Right lobe of liver (tissue), 6 donors: ENCODE measurements around the gene TM9SF3. TPM values are rescaled to one million over a fixed set of nuclear protein-coding genes. Genes with fewer than 3 reads are reported as not detected.

Experiments used
- ATAC-seq, 4 donors: fragments of 200-7000 bp; cut with Tn5 transposase; one replicate each; pipeline ENCODE4 v1.9.1; 2020; ENCODE audit warnings: mild to moderate bottlenecking in 4 of 4, moderate library complexity in 4 of 4
- DNase-seq, 3 donors: peaks; one replicate each; pipeline ENCODE4 v3.0.0-alpha.2; 2020
- H3K27ac ChIP-seq, 3 donors: fragments of 200-600 bp; one replicate each; pipeline ENCODE4 v1.8.0; 2022
- H3K27me3 ChIP-seq, 2 donors: fragments of 200-600 bp; one replicate each; pipeline ENCODE4 v1.8.0; 2022
- H3K36me3 ChIP-seq, 4 donors: fragments of 200-600 bp; sonication (generic) in 1 of 4; one replicate each; pipeline versions ENCODE4 v1.5.1 to v1.8.0; 2017 to 2022; ENCODE audit warnings: control low read depth in 1 of 4
- H3K4me1 ChIP-seq, 4 donors: fragments of 200-600 bp; sonication (generic) in 1 of 4; one replicate each; pipeline versions ENCODE4 v1.5.1 to v1.8.0; 2017 to 2022; ENCODE audit warnings: control low read depth in 1 of 4
- H3K4me3 ChIP-seq, 3 donors: fragments of 200-600 bp; one replicate each; pipeline ENCODE4 v1.8.0; 2022
- H3K9me3 ChIP-seq, 4 donors: fragments of 200-600 bp; sonication (generic) in 1 of 4; one replicate each; pipeline versions ENCODE4 v1.5.1 to v1.8.0; 2017 to 2022; ENCODE audit warnings: control low read depth in 1 of 4
- POLR2A ChIP-seq: fragments of 450-650 bp; IDR thresholded peaks from one replicate; pipeline ENCODE4 v1.6.1; 2017; ENCODE audit warnings: antibody characterized with exemption, mild to moderate bottlenecking
- WGBS: methylation state at CpG from one replicate; pipeline ENCODE4 v1.1.6; 2018; ENCODE audit warnings: low coverage, low lambda C conversion rate; ENCODE audit not compliant: insufficient coverage; ENCODE audit errors: missing lambda C conversion rate; 5-methylcytosine and 5-hydroxymethylcytosine counted together
- intact Hi-C, 2 donors: fragments of 100-400 bp; cut with DNase I; formaldehyde crosslinking; loops; one replicate each; pipeline versions ENCODE4 v1.11.2 to v1.14.1; 2022
- total RNA-seq, 6 experiments: library from RNA; depleted of rRNA in 2 of 6; stranded (reverse); fragments of >200 nt in 2 of 6; fragmentation: NEBNext Ultra II Directional in 3 of 6; extraction: Animal tissue kit (Norgen Biotek cat#: 25700) in 3 of 6; gene quantifications; one replicate each; pipeline versions ENCODE4 v1.1.0 to v1.2.4, GENCODE V29; 2016 to 2023
- TF ChIP-seq, protein P1 (sequence below), 4 donors: fragments of 200-600 bp in 3 of 4; fragments of 450-650 bp in 1 of 4; IDR thresholded peaks; one replicate each; pipeline versions ENCODE4 v1.5.1 to v1.8.0; 2016 to 2022; ENCODE audit warnings: antibody characterized with exemption in 4 of 4, mild to moderate bottlenecking in 2 of 4
- donor health status: DM: no; HTN: yes; CAD: no.
- donor health status: DM: no; HTN: no; CAD: no.
- donor health status: DM: no; HTN: no; CAD: no.
- donor health status: DM: no; HTN: yes; CAD: no.
- donor health status: DM: no; HTN: yes; CAD: no.

Gene TM9SF3
- total RNA-seq, 6 experiments from 2014 or later, result 45.0 to 96.6 (median 71.8) TPM

DNA sequence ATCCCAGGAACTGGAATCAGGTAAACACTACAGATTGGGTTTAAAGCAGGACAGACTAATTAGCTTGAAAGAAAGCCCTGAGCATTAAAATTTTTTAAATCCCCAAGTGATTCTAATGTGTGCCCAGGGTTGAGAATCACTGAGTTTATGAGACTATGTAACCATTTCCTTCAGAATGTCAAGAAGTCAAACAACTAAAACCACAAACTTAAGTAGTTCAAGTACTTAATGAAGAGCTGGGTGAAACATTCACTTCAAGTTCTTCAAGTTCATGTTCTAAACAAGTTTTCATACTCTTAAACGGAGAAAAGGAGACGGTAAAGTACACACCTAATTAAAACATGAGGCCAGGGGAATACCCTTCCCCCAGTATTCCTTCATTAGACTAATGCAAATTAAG, 44.9 kb downstream of the TM9SF3 start:
- Histone ChIP-seq H3K36me3 (peaks cover 0 to 33% (median 7%) of the 10 kb centered on the region in 4 donors), H3K4me3 (no peak overlapping the region), H3K27me3 (no peaks in the 10 kb centered on the region), H3K4me1 (no peaks in the 10 kb centered on the region), H3K27ac (no peak overlapping the region), H3K9me3 (no peaks in the 10 kb centered on the region)
- ATAC-seq (no peak), DNase-seq (no peak)
- WGBS, result 89% methylated on average over 2 of the region's 2 CpGs
- TF ChIP-seq, protein P1, sequence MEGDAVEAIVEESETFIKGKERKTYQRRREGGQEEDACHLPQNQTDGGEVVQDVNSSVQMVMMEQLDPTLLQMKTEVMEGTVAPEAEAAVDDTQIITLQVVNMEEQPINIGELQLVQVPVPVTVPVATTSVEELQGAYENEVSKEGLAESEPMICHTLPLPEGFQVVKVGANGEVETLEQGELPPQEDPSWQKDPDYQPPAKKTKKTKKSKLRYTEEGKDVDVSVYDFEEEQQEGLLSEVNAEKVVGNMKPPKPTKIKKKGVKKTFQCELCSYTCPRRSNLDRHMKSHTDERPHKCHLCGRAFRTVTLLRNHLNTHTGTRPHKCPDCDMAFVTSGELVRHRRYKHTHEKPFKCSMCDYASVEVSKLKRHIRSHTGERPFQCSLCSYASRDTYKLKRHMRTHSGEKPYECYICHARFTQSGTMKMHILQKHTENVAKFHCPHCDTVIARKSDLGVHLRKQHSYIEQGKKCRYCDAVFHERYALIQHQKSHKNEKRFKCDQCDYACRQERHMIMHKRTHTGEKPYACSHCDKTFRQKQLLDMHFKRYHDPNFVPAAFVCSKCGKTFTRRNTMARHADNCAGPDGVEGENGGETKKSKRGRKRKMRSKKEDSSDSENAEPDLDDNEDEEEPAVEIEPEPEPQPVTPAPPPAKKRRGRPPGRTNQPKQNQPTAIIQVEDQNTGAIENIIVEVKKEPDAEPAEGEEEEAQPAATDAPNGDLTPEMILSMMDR (IDR thresholded peaks at IDR 0.05), result no peak
- no peak for TF ChIP-seq POLR2A
- intact Hi-C loops, result no loop called here

DNA sequence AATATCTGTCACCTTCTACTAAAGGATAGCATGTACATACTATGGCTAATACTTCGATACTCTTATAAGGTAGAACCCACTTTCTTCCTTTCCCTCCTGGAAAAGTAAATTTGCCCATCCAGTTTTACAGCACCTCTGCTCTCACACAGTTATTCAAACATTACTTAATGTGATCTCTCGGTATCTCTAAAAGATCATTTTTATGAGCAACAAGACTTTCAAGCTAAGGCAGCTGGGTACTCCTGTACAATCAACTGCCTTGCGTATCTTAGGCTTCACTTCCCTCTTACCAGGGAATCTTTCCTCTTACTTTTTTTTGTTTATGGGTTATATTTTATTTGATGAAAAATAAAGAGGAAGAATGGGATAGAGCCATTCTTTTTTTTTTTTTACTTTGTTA, 46.6 kb downstream of the TM9SF3 start:
- H3K4me3 ChIP-seq, result no peak overlapping the region
- WGBS, result 92% methylated on average over 3 of the region's 3 CpGs
- no peaks in the 10 kb centered on the region for H3K9me3 ChIP-seq
- no peak for ATAC-seq
- peaks cover 0 to 21% (median 7%) of the 10 kb centered on the region in 4 donors for H3K36me3 ChIP-seq
- TF ChIP-seq, protein P1 (IDR thresholded peaks at IDR 0.05), result no peak
- TF ChIP-seq POLR2A, result no peak
- H3K27me3 ChIP-seq, result no peaks in the 10 kb centered on the region
- H3K27ac ChIP-seq, result no peak overlapping the region
- intact Hi-C loops, result no loop called here
- no peaks in the 10 kb centered on the region for H3K4me1 ChIP-seq
- DNase-seq, result no peak

DNA sequence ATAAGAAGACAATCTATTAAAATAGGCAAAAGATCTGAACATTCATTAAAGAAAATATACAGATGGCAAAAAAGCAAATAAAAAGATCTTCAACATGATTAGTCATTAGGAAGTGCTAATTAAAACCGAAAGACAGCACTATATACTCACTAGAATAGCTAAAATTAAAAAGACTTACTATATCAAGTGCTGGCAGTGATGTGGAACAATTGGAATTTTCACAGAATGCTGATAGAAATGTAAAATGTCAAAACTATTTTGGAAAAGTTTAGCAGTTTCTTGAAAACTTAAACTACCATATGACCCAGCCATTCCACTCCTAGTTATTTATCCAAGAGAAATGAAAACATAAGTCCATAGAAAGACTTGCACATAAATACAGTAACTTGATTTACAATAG, 48.1 kb downstream of the TM9SF3 start:
- no peaks in the 10 kb centered on the region for H3K9me3 ChIP-seq
- H3K27ac ChIP-seq, result no peak overlapping the region
- intact Hi-C loops, result no loop called here
- WGBS, result 100% methylated on average over 1 of the region's 1 CpG
- H3K4me3 ChIP-seq, result no peak overlapping the region
- TF ChIP-seq, protein P1 (IDR thresholded peaks at IDR 0.05), result no peak
- no peak for TF ChIP-seq POLR2A
- no peaks in the 10 kb centered on the region for H3K4me1 ChIP-seq
- H3K27me3 ChIP-seq, result no peaks in the 10 kb centered on the region
- no peak for DNase-seq
- peaks cover 0 to 12% (median 3%) of the 10 kb centered on the region in 4 donors for H3K36me3 ChIP-seq
- ATAC-seq, result no peak

DNA sequence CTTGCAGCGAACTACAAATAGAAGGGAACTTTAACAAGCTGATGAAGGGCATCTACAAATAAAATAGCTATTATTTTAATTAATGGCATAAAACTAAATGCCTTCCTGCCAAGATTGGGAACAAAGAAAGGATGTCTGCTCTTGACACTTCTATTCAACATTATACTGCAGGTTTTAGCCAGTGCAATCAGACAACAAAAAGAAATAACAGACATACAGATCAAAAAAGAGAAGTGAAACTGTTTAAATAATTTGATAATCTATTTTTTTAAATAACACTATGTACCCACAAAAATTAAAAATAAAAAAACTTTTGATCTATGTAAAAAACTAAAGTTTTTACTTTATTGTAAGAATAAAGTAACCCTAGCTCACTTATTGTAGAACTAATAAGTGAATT, 50.7 kb downstream of the TM9SF3 start:
- H3K27me3 ChIP-seq, result no peaks in the 10 kb centered on the region
- no peaks in the 10 kb centered on the region for H3K4me1 ChIP-seq
- TF ChIP-seq, protein P1 (IDR thresholded peaks at IDR 0.05), result no peak
- TF ChIP-seq POLR2A, result no peak
- ATAC-seq, result no peak
- no peak overlapping the region for H3K27ac ChIP-seq
- H3K4me3 ChIP-seq, result no peak overlapping the region
- WGBS, result 77% methylated on average over 1 of the region's 1 CpG
- no peaks in the 10 kb centered on the region for H3K9me3 ChIP-seq
- intact Hi-C loops, result no loop called here
- H3K36me3 ChIP-seq, result peaks cover 0 to 6% (median under 1%) of the 10 kb centered on the region in 4 donors
- no peak for DNase-seq

DNA sequence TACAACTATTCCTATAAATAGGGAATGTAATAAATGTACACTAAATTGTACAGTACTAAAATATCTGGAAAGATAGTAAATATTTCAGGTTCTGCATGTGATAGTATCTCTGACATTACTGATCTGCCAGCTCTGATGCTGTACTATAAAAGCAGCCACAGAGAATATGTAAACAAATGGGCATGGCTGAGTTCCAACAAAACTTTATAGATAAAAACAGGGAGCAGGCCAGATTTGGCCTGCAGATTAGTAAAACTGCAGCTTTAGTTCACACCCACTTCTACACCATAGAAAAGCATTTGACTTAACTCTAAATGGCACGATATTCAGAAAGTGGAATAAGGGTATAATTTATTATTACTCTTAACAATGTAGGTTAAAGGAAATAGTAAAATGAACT, 54.3 kb downstream of the TM9SF3 start:
- no peaks in the 10 kb centered on the region for H3K27me3 ChIP-seq
- DNase-seq, result no peak
- peaks cover 7 to 18% (median 13%) of the 10 kb centered on the region in 4 donors for H3K36me3 ChIP-seq
- no peaks in the 10 kb centered on the region for H3K4me1 ChIP-seq
- no peak overlapping the region for H3K4me3 ChIP-seq
- ATAC-seq, result no peak
- no peaks in the 10 kb centered on the region for H3K9me3 ChIP-seq
- no peak overlapping the region for H3K27ac ChIP-seq
- WGBS, result 25% methylated on average over 1 of the region's 1 CpG
- intact Hi-C loops, result no loop called here
- no peak for TF ChIP-seq POLR2A
- TF ChIP-seq, protein P1 (IDR thresholded peaks at IDR 0.05), result no peak
